KBM-7 (cell line): ENCODE results near the gene DNAJB12.
"Not testable (repeated sequence)": the region's sequence is repeated elsewhere in the genome, so short reads cannot be mapped to it uniquely, and the experiment has no call there.

Experiments
- DNase-seq: peaks from one replicate; pipeline ENCODE4 v3.0.0-alpha.2; 2015
- in situ Hi-C: fragments of 300-500 bp; cut with MboI; formaldehyde crosslinking; loops from 2 replicates; pipeline ENCODE4 v1.14.3; 2020; ENCODE audit warnings: low sequenced_read_pairs, low pct_unique_long_range_greater_than_20kb, mixed read lengths

DNAJB12 gene

GRCh38 chr10:72356987-72357386, 2.3 kb upstream of the DNAJB12 start:
- in situ Hi-C loops: loop anchor here (25.0 kb wide), 1 partner anchor 505 kb away; no protein-coding TSS in a partner anchor

GRCh38 chr10:72356115-72356514, 1.4 kb upstream of the DNAJB12 start:
- no peak for DNase-seq
- in situ Hi-C loops: loop anchor here (25.0 kb wide), 1 partner anchor 506 kb away; no protein-coding TSS in a partner anchor

More at GRCh38 chr10:72356987-72357386, 2.3 kb upstream of the DNAJB12 start:
- DNase-seq: no peak

GRCh38 chr10:72355214-72355555, 466 bp upstream of the DNAJB12 start:
- in situ Hi-C loops: loop anchor here (25.0 kb wide), 1 partner anchor 507 kb away; no protein-coding TSS in a partner anchor
- DNase-seq: no peak

GRCh38 chr10:72353965-72354355, 759 bp downstream of the DNAJB12 start:
- in situ Hi-C loops: loop anchor here (25.0 kb wide), 1 partner anchor 508 kb away; no protein-coding TSS in a partner anchor
- DNase-seq: no peak

- DNase-seq: peak; percentile 18
- in situ Hi-C loops: loop anchor here (25.0 kb wide), 1 partner anchor 509 kb away; no protein-coding TSS in a partner anchor
Measured at GRCh38 chr10:72353028-72353964, 1.4 kb downstream of the DNAJB12 start.

- in situ Hi-C loops: loop anchor here (25.0 kb wide), 1 partner anchor 511 kb away; no protein-coding TSS in a partner anchor
Measured at GRCh38 chr10:72351479-72351878, 3.2 kb downstream of the DNAJB12 start.

GRCh38 chr10:72349438-72349837, 5.3 kb downstream of the DNAJB12 start:
- no peak for DNase-seq
- in situ Hi-C loops: loop anchor here (25.0 kb wide), 3 partner anchors 212 to 1012 kb away; no protein-coding TSS in a partner anchor

More at GRCh38 chr10:72351479-72351878, 3.2 kb downstream of the DNAJB12 start:
- no peak for DNase-seq

- in situ Hi-C loops: loop anchor here (25.0 kb wide), 3 partner anchors 211 to 1011 kb away; no protein-coding TSS in a partner anchor
- DNase-seq: no peak
Measured at GRCh38 chr10:72348282-72348681, 6.4 kb downstream of the DNAJB12 start.

GRCh38 chr10:72346117-72346516, 8.6 kb downstream of the DNAJB12 start:
- not testable (repeated sequence) for DNase-seq
- in situ Hi-C loops: loop anchor here (25.0 kb wide), 3 partner anchors 209 to 1009 kb away; no protein-coding TSS in a partner anchor

GRCh38 chr10:72344932-72345331, 9.8 kb downstream of the DNAJB12 start:
- in situ Hi-C loops: loop anchor here (25.0 kb wide), 3 partner anchors 208 to 1008 kb away; no protein-coding TSS in a partner anchor

GRCh38 chr10:72342911-72343310, 11.8 kb downstream of the DNAJB12 start:
- in situ Hi-C loops: loop anchor here (25.0 kb wide), 3 partner anchors 206 to 1006 kb away; no protein-coding TSS in a partner anchor
- no peak for DNase-seq

More at GRCh38 chr10:72344932-72345331, 9.8 kb downstream of the DNAJB12 start:
- DNase-seq: peak; percentile 72

- in situ Hi-C loops: loop anchor here (25.0 kb wide), 3 partner anchors 203 to 1003 kb away; no protein-coding TSS in a partner anchor
- peak; percentile 79 for DNase-seq
Measured at GRCh38 chr10:72340510-72341261, 14.0 kb downstream of the DNAJB12 start.

- DNase-seq: no peak
- in situ Hi-C loops: loop anchor here (25.0 kb wide), 3 partner anchors 201 to 1001 kb away; no protein-coding TSS in a partner anchor
Measured at GRCh38 chr10:72338180-72338579, 16.5 kb downstream of the DNAJB12 start.

GRCh38 chr10:72337722-72338121, 17.0 kb downstream of the DNAJB12 start:
- in situ Hi-C loops: loop anchor here (25.0 kb wide), 3 partner anchors 200 to 1000 kb away; no protein-coding TSS in a partner anchor
- DNase-seq: no peak

GRCh38 chr10:72337039-72337629, 17.6 kb downstream of the DNAJB12 start:
- in situ Hi-C loops: loop anchor here (25.0 kb wide), 3 partner anchors 200 to 1000 kb away; no protein-coding TSS in a partner anchor

GRCh38 chr10:72336259-72337038, 18.3 kb downstream of the DNAJB12 start:
- DNase-seq: no peak
- in situ Hi-C loops: loop anchor here (25.0 kb wide), 3 partner anchors 199 to 999 kb away; no protein-coding TSS in a partner anchor

More at GRCh38 chr10:72337039-72337629, 17.6 kb downstream of the DNAJB12 start:
- peak; percentile 74 for DNase-seq

GRCh38 chr10:72335394-72336258, 19.1 kb downstream of the DNAJB12 start:
- in situ Hi-C loops: loop anchor here (25.0 kb wide), 3 partner anchors 198 to 998 kb away; no protein-coding TSS in a partner anchor
- peak; percentile 87 for DNase-seq
